Embryonic facial prominence (tissue), 1 donor: ENCODE data around the gene SERTAD4.
"Not testable (repeated sequence)": the region's sequence is repeated elsewhere in the genome, so short reads cannot be mapped to it uniquely, and the experiment has no call there.

Experiments
- DNase-seq: peaks from one replicate; pipeline ENCODE4 v3.0.0-alpha.2; 2016; ENCODE audit errors: extremely low spot score

The SERTAD4 gene

DNA sequence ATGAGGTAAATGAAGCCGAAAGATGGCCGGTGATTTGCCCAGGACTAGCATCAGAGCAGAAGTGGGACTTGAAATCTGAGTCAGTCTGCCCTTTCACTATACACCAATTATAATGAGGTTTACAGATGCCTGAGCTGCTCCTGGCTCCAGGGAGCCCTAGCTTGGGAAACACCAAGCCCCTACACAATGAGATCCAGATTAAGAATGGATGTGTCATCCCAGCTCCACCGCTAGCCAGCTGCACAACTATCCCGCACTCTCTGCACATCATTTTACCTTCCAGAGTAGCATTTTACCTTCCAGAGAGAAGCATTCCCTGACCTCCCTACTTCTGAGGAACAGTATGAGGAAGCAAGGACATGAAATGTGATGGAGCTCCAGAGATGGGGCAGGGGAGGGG is 27.0 kb downstream of the SERTAD4 start:
- DNase-seq: no peak

- DNase-seq: no peak
Observed at GRCh38 chr1:210260096-210260495, 27.5 kb downstream of the SERTAD4 start.

DNA sequence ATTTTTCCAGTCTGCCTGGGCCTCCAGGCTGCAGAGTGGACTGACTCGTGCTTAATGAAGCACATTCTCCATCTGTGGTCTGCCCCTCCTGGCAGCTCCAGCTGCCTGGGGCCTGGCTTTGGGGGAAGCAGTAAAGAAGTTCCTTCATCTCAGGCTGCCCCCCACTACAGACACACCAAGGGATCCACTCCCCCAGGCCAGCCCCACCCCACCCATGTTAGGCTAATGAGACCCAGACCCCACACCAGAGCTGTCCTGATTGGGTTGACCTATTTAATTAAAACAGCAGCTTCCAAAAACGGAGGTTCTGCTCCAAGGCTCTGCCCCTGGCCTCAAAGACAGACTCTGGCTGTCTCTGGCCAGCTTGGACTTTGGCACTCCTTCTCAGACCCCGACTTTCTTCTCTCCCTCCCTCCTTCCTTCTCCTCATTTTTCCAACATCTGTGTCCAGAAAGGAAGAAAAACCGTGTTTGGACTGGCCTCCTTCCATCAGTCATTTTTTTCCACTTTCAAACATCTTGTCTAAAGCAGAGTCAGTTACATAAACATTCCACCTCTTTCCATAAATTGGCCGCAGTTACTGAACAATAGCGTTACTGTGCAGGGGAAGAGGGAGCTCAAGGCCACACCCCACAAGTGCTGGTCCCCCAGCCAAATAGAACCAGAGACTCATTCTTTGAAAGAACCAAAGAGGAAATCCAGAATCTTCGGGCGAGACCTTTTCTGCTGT is 29.7 kb downstream of the SERTAD4 start:
- DNase-seq: peak; percentile 88

DNA sequence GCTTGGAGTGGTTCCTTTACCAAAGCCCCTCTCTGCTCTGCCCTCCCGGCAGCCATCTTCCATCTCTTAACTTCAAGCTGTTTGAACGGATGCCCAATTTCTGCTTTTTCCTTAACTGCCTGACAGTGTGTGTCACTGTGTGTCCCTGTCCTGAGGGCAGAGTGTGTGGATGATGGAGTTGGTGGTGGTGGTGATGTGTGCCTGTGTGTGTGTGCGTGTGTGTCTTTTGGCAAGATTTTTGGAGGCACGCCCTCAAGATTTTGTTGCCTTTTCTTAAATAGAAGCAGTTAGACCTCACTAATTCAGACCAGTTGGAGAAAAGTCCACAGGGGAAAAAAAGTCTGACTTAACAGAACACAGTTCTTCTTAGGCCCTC is 30.3 kb downstream of the SERTAD4 start:
- peak; percentile 48 for DNase-seq

DNA sequence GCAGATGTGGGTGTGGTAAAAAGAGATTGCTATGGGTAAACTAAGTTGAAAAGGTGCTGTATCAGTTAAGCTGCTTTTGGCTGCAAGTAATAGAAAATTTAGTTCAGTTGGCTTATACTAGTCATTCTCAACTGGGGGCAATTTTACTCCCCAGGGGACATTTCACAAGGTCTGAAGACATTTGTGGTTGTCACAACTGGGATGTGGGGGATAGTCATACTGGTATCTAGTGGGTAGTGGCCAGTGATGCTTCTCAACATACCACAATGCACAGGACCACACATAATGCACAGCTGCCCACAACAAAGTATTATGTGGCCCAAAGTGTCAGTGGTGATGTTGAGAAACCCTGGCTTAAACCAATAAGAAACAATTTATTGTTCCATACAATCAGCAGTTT is 31.4 kb downstream of the SERTAD4 start:
- no peak for DNase-seq

- no peak for DNase-seq
Observed at GRCh38 chr1:210264496-210265380, 32.1 kb downstream of the SERTAD4 start.

- DNase-seq: not testable (repeated sequence)
Observed at GRCh38 chr1:210265392-210265955, 32.9 kb downstream of the SERTAD4 start.

GRCh38 chr1:210269981-210270380 is 37.4 kb downstream of the SERTAD4 start:
- DNase-seq: no peak

DNA sequence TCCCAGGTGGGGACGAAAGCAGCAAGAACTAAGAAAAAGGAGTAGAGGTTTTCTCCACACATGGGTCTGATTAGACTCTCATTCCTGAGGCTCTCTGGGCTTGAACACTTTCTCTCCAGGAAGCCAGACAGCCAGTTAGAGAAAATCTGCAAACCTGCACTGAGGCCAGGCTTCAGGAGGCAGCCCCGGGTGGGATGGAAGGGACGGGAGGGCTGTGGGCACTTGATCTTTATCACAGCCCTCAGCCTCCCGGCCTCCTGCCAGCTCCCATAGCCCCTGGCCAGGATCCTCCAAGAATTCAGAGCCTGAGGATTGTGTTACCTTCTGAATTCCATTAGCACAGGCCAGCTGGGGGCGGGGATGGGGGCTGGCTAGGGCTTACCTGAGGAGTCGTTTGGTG is 40.1 kb downstream of the SERTAD4 start:
- no peak for DNase-seq

DNA sequence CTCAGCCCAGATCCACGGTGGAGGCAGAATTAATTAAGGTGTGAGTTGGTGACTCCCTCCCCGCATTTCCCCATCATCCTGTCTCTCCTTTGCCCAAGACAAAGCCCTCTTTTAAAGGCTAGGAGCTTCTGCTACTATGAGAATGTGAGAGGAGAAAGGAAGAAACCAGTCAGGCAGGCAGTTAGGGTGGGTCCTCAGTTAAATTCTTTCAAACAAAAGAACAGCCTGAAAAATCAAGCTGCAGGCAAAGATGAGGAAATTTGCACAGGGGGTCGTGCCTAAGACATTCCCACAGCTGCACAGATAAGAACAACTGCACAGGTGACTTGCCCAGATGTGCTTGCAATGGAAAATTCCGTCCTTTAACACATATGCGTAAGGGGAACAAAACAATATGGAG is 47.6 kb downstream of the SERTAD4 start:
- DNase-seq: no peak

GRCh38 chr1:210288116-210288515 is 55.5 kb downstream of the SERTAD4 start:
- no peak for DNase-seq

DNA sequence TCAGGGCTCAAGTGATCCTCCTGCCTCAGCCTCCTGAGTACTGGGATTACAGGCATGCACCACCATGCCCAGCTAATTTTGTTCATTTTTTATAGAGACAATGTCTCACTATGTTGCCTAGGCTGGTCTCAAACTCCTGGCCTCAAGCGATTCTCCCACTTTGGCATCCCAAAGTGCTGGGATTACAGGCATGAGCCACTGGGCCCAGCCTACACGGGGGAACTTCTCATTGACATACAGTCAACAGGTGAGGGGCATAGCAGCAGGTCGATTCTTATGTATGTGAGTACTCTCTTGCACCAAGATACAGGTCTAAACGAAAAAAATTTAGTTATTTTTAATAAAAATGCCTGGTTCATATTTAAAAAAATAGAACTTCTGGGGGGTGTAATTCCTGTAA is 56.7 kb downstream of the SERTAD4 start:
- DNase-seq: no peak

- no peak for DNase-seq
Observed at GRCh38 chr1:210291081-210291764, 58.6 kb downstream of the SERTAD4 start.

DNA sequence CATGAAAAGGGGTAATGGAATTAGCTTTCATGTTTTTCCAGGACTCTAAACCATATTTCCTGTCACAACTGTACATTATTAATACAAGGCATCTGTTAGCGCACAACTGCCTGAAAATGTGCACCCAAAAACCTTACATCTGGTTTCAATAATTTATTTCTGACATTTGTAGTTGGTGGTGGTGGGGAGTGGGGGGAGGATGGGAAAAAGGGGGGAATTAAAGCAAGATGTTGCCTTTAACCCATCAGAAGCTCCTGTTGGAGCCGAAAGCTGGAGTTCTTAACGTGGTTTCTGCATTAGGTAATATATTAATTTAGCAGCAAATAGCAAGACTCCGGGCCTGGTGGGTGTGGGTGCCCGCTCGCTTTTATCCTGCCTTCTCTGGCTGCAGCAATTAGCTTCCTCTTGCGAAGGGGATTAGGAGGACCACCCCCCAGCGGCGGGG is 59.2 kb downstream of the SERTAD4 start:
- peak; percentile 93 for DNase-seq

GRCh38 chr1:210292231-210292871 is 59.8 kb downstream of the SERTAD4 start:
- peak; percentile 72 for DNase-seq

DNA sequence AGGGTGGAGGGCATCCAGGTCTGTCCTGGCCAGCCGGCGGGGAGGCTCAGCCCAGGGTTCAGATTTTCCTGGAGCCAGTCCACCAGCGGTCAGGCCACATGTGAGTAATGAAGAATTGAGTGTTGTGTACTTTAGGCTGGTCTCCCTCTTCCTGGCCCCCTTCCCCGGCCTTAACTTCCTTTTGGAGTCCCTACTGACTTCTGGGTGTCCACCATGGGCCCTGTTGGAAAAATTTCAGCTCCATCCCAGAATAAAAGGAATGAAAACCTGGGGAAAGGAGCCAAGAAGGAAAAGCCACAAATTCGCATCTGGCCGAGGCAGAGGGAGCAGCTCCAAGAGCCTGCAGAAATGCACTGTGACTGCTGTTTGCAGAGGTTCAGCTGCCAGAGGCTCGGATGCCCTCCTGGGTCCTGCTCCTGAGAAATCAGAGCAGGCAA is 60.6 kb downstream of the SERTAD4 start:
- DNase-seq: peak; percentile 79

DNA sequence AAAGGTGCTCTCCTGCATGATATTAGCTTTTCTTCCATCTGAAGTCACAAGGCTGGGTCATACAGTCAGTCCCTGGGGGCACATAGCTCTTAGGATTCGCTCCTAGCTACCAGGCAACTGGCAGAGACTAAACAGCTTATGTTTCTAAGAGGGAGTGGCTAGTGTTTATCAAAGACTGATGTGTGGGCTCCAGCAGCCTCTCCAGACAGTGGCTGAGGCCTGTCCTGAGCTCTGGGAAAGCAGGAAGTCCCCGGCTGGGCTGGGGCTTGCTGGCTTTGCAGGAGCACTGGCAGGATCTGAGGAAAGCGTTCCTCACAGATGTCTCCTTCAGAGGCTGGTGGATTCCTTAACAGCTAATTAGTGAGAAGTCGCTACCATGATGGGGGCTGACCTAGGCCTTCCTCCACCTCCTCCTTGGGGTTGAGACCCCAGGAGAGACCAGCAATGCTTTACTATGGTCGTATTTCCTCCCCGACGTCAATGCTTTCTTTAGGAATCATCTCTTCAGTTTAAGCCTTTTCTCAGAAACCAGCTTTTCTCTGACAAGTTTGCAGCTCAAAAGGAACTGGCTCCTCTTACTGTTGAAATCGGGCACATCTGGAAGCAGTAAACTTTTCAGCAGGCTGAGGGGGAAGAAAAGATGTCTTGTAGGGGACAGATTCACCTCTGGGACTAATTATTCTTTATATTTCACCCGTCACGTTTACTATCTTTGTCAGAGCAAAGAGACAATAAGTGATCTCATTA is 62.6 kb downstream of the SERTAD4 start:
- peak; percentile 78 for DNase-seq
